CD4-positive, alpha-beta T cell (primary cell): Measurements from ENCODE around the gene MATN1. TPM values are rescaled to one million over a fixed set of nuclear protein-coding genes. Genes with fewer than 3 reads are reported as not detected.

Source experiments
- ATAC-seq: fragments of 200-7000 bp; cut with Tn5 transposase; one replicate; pipeline ENCODE4 v1.10.0; 2022; ENCODE audit warnings: mild to moderate bottlenecking; ENCODE audit not compliant: poor library complexity
- CTCF ChIA-PET: fragments of 350-600 bp; sonication (Branson Sonifier 250); formaldehyde crosslinking; loops from one replicate; lab custom pipeline; 2021; ENCODE audit warnings: antibody characterized with exemption, inconsistent platforms; lab: Charles Lee
- POLR2A ChIA-PET: fragments of 350-600 bp; sonication (Branson Sonifier 250); formaldehyde crosslinking; loops from one replicate; lab custom pipeline; 2021; ENCODE audit warnings: antibody characterized with exemption, inconsistent platforms; lab: Charles Lee
- DNase-seq, 14 experiments: peaks; one replicate each; pipeline ENCODE4 v3.0.0-alpha.2; 2013 to 2020; ENCODE audit warnings: mixed read lengths in 2 of 14
- H3K27ac ChIP-seq, 2 donors: one replicate each; pipeline versions ENCODE4 v1.5.1 to v1.7.0; 2013; ENCODE audit warnings: low read length in 2 of 2, low read depth in 1 of 2, mild to moderate bottlenecking in 1 of 2
- H3K27me3 ChIP-seq, 2 experiments: 1 replicate in 1 of 2; 2 replicates in 1 of 2; pipeline versions ENCODE4 v1.6.1 to v1.7.0; 2013; ENCODE audit warnings: low read length in 2 of 2, control low read depth in 1 of 2, mild to moderate bottlenecking in 1 of 2, moderate library complexity in 1 of 2; ENCODE audit not compliant: insufficient read depth in 2 of 2, control insufficient read depth in 1 of 2
- H3K36me3 ChIP-seq: one replicate; pipeline ENCODE4 v1.6.1; 2013; ENCODE audit warnings: low read length, control low read depth; ENCODE audit not compliant: insufficient read depth
- H3K4me1 ChIP-seq: one replicate; pipeline ENCODE4 v1.6.1; 2013; ENCODE audit warnings: low read length, control low read depth; ENCODE audit not compliant: insufficient read depth
- H3K4me3 ChIP-seq: one replicate; pipeline ENCODE4 v1.5.1; 2013; ENCODE audit warnings: mild to moderate bottlenecking, low read length, moderate library complexity
- H3K9me3 ChIP-seq, 2 experiments: 1 replicate in 1 of 2; 2 replicates in 1 of 2; pipeline versions ENCODE4 v1.6.1 to v1.7.0; 2013; ENCODE audit warnings: low read length in 2 of 2, mild to moderate bottlenecking in 2 of 2, control low read depth in 1 of 2, moderate library complexity in 1 of 2; ENCODE audit not compliant: control insufficient read depth in 1 of 2, insufficient read depth in 1 of 2
- H3K27ac Mint-ChIP-seq: one replicate; pipeline ENCODE4 v1.8.0; 2020; ENCODE audit warnings: mixed read lengths
- H3K27me3 Mint-ChIP-seq: one replicate; pipeline ENCODE4 v1.8.0; 2021; ENCODE audit warnings: mixed read lengths
- H3K36me3 Mint-ChIP-seq: one replicate; pipeline ENCODE4 v1.8.0; 2021; ENCODE audit warnings: low read depth, mixed read lengths
- H3K4me1 Mint-ChIP-seq: one replicate; pipeline ENCODE4 v1.8.0; 2021; ENCODE audit warnings: low read depth, mixed read lengths
- H3K4me3 Mint-ChIP-seq: one replicate; pipeline ENCODE4 v1.8.0; 2020; ENCODE audit warnings: mild to moderate bottlenecking, mixed read lengths
- H3K9me3 Mint-ChIP-seq: one replicate; pipeline ENCODE4 v1.8.0; 2020; ENCODE audit warnings: mixed read lengths
- intact Hi-C, 2 experiments: fragments of 100-400 bp; cut with DNase I in 1 of 2; cut with micrococcal nuclease in 1 of 2; formaldehyde crosslinking; loops; one replicate each; pipeline versions ENCODE4 v1.15.1 to v1.9.0; 2023 to 2025; cut with DNase I, micrococcal nuclease
- total RNA-seq, 174 experiments: library from RNA in 2 of 174; stranded (reverse) in 2 of 174; gene quantifications; one replicate each; pipeline ENCODE4 v1.2.3 and lab custom pipeline; 2021 to 2026
- TF ChIP-seq, protein P1 (sequence below): fragments of 200-600 bp; IDR thresholded peaks from one replicate; pipeline ENCODE4 v1.8.0; 2022; ENCODE audit warnings: antibody characterized with exemption, mild to moderate bottlenecking

Gene MATN1
- total RNA-seq, 2 experiments from 2014 or later: 2.5 to 2.7 TPM

GRCh38 chr1:30753660-30754123, 30.3 kb upstream of the MATN1 start:
- CTCF ChIA-PET: interaction anchor here (5.2 to 6.8 kb wide), 2 partner anchors 10 to 26 kb away, joined by 29 to 43 read pairs; no protein-coding TSS in a partner anchor
- H3K4me3 ChIP-seq: peak overlapping the region; percentile 99
- peak overlapping the region; percentile 96 for H3K27ac Mint-ChIP-seq
- no peaks in the 10 kb centered on the region for H3K9me3 ChIP-seq
- peaks cover 30% of the 10 kb centered on the region for H3K36me3 ChIP-seq
- H3K4me1 Mint-ChIP-seq: peaks cover 98% of the 10 kb centered on the region
- POLR2A ChIA-PET: interaction anchor here (1.4 to 13.4 kb wide), 6 partner anchors 7 to 34 kb away, joined by 3 to 457 read pairs (median 9); partner anchors contain the start of gene MATN1
- peaks cover 92% of the 10 kb centered on the region for H3K4me1 ChIP-seq
- H3K9me3 Mint-ChIP-seq: no peaks in the 10 kb centered on the region
- intact Hi-C loops: no loop called here
- peak overlapping the region; percentile 95 to 97 for H3K27ac ChIP-seq
- DNase-seq: peak in 1 of 14 experiments; percentile 74
- no peaks in the 10 kb centered on the region for H3K27me3 Mint-ChIP-seq
- peak; percentile 10 for ATAC-seq
- peaks cover 67% of the 10 kb centered on the region for H3K36me3 Mint-ChIP-seq
- peak overlapping the region; percentile 96 for H3K4me3 Mint-ChIP-seq
- TF ChIP-seq, protein P1, sequence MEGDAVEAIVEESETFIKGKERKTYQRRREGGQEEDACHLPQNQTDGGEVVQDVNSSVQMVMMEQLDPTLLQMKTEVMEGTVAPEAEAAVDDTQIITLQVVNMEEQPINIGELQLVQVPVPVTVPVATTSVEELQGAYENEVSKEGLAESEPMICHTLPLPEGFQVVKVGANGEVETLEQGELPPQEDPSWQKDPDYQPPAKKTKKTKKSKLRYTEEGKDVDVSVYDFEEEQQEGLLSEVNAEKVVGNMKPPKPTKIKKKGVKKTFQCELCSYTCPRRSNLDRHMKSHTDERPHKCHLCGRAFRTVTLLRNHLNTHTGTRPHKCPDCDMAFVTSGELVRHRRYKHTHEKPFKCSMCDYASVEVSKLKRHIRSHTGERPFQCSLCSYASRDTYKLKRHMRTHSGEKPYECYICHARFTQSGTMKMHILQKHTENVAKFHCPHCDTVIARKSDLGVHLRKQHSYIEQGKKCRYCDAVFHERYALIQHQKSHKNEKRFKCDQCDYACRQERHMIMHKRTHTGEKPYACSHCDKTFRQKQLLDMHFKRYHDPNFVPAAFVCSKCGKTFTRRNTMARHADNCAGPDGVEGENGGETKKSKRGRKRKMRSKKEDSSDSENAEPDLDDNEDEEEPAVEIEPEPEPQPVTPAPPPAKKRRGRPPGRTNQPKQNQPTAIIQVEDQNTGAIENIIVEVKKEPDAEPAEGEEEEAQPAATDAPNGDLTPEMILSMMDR: no peak
- H3K27me3 ChIP-seq: no peaks in the 10 kb centered on the region

DNA sequence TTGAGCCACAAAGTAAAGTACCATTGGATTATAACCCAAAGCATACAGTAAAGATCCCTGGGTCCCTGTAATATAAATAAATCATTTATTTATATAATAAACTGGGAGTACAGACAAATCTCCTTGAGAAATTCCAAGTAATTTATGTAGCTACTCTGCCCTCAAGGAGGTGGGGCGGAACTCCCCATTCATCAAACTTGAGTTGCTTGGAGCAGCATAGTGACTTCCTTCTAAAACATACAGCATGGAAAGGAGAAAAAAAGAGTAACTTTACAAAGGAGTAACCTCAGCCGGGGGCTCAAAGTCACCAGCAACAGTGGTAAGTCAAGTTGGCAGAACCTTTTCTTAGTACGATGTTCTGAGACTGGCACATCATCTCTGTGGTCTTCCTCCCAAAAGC, 29.7 kb upstream of the MATN1 start:
- H3K4me3 Mint-ChIP-seq: peak overlapping the region; percentile 96
- H3K27ac Mint-ChIP-seq: peak overlapping the region; percentile 96
- H3K27me3 Mint-ChIP-seq: no peaks in the 10 kb centered on the region
- DNase-seq (no peak), ATAC-seq (no peak)
- peaks cover 34% of the 10 kb centered on the region for H3K36me3 ChIP-seq
- intact Hi-C loops: no loop called here
- no peaks in the 10 kb centered on the region for H3K9me3 Mint-ChIP-seq
- H3K27ac ChIP-seq: peak overlapping the region; percentile 95 to 97
- peaks cover 73% of the 10 kb centered on the region for H3K36me3 Mint-ChIP-seq
- no peaks in the 10 kb centered on the region for H3K9me3 ChIP-seq
- ChIA-PET POLR2A (interaction anchor here (1.4 to 13.4 kb wide), 6 partner anchors 5 to 34 kb away, joined by 4 to 457 read pairs (median 18); partner anchors contain the start of genes LAPTM5 and MATN1), CTCF (interaction anchor here (5.2 to 6.8 kb wide), 2 partner anchors 9 to 26 kb away, joined by 29 to 43 read pairs; no protein-coding TSS in a partner anchor)
- peak overlapping the region; percentile 99 for H3K4me3 ChIP-seq
- no peaks in the 10 kb centered on the region for H3K27me3 ChIP-seq
- peaks cover 98% of the 10 kb centered on the region for H3K4me1 Mint-ChIP-seq
- TF ChIP-seq, protein P1: no peak
- H3K4me1 ChIP-seq: peaks cover 92% of the 10 kb centered on the region

DNA sequence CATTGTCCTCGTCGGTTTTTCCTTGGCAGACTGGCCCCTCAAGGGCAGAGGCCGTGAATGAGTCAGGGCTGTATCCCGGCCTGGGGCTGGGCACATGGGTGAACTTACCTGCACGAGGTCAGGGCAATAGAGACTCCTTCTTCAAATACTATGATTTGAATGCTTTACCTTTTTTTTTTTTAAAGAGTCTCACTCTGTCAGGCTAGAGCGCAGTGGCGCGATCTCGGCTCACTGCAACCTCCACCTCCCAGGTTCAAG, 29.2 kb upstream of the MATN1 start:
- Mint-ChIP-seq H3K9me3 (no peaks in the 10 kb centered on the region), H3K4me3 (peak overlapping the region; percentile 74), H3K27me3 (no peaks in the 10 kb centered on the region), H3K4me1 (peaks cover 98% of the 10 kb centered on the region), H3K36me3 (peaks cover 77% of the 10 kb centered on the region), H3K27ac (peak overlapping the region; percentile 96)
- Histone ChIP-seq H3K27me3 (no peaks in the 10 kb centered on the region), H3K36me3 (peaks cover 40% of the 10 kb centered on the region), H3K27ac (peak overlapping the region; percentile 95 to 97), H3K9me3 (no peaks in the 10 kb centered on the region), H3K4me3 (peak overlapping the region; percentile 15), H3K4me1 (peaks cover 92% of the 10 kb centered on the region)
- no peak for ATAC-seq
- ChIA-PET POLR2A (interaction anchor here (2.0 to 13.4 kb wide), 4 partner anchors 5 to 27 kb away, joined by 10 to 457 read pairs (median 234); partner anchors contain the start of gene LAPTM5), CTCF (interaction anchor here (1.6 kb wide), 1 partner anchor 27 kb away, joined by 7 read pairs; no protein-coding TSS in a partner anchor)
- DNase-seq: no peak
- TF ChIP-seq, protein P1: no peak
- intact Hi-C loops: no loop called here
